Neural cell (in vitro differentiated cells): ENCODE results near the gene COQ10B.

ENCODE experiments used
- EP300 ChIP-seq: fragments of 450-650 bp; conservative IDR thresholded peaks from 2 replicates; pipeline ENCODE4 v1.6.1; 2014; ENCODE audit warnings: antibody characterized with exemption, mild to moderate bottlenecking, moderate library complexity; ENCODE audit not compliant: poor library complexity, severe bottlenecking
- EZH2 ChIP-seq: fragments of 200-600, 300-800 bp; shearing (Covaris generic), sonication (generic); IDR thresholded peaks from 2 replicates; pipeline ENCODE4 v1.6.1; 2014; ENCODE audit warnings: antibody characterized with exemption, low read length, borderline replicate concordance, mild to moderate bottlenecking; ENCODE audit not compliant: insufficient read depth, poor library complexity, severe bottlenecking
- MXI1 ChIP-seq: fragments of 450-650 bp; conservative IDR thresholded peaks from 2 replicates; pipeline ENCODE4 v1.6.1; 2014; ENCODE audit warnings: antibody characterized with exemption, mild to moderate bottlenecking; ENCODE audit not compliant: poor library complexity, severe bottlenecking
- POLR2AphosphoS5 ChIP-seq: IDR thresholded peaks from 2 replicates; pipeline ENCODE4 v1.6.1; 2012
- SMC3 ChIP-seq: fragments of 450-650 bp; conservative IDR thresholded peaks from 2 replicates; pipeline ENCODE4 v1.6.1; 2014; ENCODE audit warnings: antibody characterized with exemption, mild to moderate bottlenecking, moderate library complexity; ENCODE audit not compliant: poor library complexity
- TAF1 ChIP-seq: IDR thresholded peaks from 2 replicates; pipeline ENCODE4 v1.6.1; 2012; ENCODE audit warnings: low read depth
- TF ChIP-seq, protein P1 (sequence below): fragments of 450-650 bp; IDR thresholded peaks from 2 replicates; pipeline ENCODE4 v1.5.1; 2014; ENCODE audit warnings: antibody characterized with exemption, mild to moderate bottlenecking, moderate library complexity; ENCODE audit not compliant: poor library complexity, severe bottlenecking
- TF ChIP-seq, protein P2 (sequence below): IDR thresholded peaks from 2 replicates; pipeline ENCODE4 v1.6.1; 2012; ENCODE audit warnings: borderline replicate concordance

DNA sequence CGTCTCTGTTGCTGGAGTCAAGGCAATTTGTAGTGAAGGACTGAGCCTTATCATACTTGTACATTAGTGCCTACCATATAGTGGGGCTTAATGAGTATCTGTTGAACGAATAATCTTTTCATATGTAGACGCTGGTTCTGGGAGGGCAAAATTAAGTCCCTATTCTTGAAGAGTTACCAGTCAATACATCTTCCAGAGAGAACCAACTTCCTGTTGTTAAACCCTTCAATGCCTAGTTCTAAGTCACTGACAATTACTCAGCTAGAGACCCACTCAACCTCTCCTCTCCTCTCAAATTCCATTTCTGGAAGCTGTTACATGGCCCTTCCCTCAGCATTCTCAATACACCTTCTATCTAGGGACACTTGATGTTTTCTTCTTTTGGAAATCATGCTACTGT, 61.4 kb downstream of the COQ10B start:
- TF ChIP-seq, protein P1, sequence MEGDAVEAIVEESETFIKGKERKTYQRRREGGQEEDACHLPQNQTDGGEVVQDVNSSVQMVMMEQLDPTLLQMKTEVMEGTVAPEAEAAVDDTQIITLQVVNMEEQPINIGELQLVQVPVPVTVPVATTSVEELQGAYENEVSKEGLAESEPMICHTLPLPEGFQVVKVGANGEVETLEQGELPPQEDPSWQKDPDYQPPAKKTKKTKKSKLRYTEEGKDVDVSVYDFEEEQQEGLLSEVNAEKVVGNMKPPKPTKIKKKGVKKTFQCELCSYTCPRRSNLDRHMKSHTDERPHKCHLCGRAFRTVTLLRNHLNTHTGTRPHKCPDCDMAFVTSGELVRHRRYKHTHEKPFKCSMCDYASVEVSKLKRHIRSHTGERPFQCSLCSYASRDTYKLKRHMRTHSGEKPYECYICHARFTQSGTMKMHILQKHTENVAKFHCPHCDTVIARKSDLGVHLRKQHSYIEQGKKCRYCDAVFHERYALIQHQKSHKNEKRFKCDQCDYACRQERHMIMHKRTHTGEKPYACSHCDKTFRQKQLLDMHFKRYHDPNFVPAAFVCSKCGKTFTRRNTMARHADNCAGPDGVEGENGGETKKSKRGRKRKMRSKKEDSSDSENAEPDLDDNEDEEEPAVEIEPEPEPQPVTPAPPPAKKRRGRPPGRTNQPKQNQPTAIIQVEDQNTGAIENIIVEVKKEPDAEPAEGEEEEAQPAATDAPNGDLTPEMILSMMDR, result no peak
- no peak for TF ChIP-seq EP300
- no peak for TF ChIP-seq TAF1
- no peak for TF ChIP-seq POLR2AphosphoS5
- TF ChIP-seq, protein P2, sequence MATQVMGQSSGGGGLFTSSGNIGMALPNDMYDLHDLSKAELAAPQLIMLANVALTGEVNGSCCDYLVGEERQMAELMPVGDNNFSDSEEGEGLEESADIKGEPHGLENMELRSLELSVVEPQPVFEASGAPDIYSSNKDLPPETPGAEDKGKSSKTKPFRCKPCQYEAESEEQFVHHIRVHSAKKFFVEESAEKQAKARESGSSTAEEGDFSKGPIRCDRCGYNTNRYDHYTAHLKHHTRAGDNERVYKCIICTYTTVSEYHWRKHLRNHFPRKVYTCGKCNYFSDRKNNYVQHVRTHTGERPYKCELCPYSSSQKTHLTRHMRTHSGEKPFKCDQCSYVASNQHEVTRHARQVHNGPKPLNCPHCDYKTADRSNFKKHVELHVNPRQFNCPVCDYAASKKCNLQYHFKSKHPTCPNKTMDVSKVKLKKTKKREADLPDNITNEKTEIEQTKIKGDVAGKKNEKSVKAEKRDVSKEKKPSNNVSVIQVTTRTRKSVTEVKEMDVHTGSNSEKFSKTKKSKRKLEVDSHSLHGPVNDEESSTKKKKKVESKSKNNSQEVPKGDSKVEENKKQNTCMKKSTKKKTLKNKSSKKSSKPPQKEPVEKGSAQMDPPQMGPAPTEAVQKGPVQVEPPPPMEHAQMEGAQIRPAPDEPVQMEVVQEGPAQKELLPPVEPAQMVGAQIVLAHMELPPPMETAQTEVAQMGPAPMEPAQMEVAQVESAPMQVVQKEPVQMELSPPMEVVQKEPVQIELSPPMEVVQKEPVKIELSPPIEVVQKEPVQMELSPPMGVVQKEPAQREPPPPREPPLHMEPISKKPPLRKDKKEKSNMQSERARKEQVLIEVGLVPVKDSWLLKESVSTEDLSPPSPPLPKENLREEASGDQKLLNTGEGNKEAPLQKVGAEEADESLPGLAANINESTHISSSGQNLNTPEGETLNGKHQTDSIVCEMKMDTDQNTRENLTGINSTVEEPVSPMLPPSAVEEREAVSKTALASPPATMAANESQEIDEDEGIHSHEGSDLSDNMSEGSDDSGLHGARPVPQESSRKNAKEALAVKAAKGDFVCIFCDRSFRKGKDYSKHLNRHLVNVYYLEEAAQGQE, result no peak
- TF ChIP-seq EZH2, result no peak
- no peak for TF ChIP-seq SMC3
- no peak for TF ChIP-seq MXI1
